ENCODE results near the gene CDKL1.

Gene CDKL1

DNA sequence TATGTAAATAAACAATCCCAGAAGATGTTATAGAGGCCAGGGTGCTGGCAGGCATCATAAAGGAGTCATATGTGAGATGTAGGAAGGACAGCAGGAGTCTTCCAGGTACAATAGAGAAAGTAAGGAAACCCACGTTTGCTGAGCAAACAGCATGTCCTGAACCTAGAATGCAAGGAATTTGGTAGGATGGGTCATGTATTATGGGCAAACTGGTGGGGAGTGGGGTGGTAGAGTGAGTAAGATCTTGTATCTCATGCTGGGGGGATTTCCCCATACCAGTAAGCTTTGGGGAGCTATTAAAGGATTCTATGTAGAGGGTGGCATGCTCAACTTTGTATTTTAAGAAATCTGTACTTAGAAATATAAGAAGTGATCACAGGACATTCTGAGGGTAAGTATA is 41.0 kb downstream of the CDKL1 start:
- DNase-seq: no peak

DNA sequence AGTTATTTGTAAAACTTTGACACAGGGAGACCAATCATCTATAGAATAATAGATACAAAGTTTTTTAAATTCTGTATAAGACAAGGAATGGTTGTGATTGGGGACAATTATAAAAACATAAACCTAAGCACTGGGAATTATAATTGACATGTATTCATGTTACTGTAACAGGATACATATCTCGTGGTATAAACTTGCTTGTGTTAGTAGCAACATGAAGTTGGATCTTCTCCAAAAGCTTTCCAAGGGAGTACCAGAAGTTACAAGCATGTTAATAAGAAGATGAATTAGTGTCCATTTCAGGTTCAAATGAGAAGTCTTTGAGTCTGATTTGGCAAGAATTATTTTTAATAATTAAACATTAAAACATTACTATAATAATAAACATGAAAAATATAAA is 42.2 kb downstream of the CDKL1 start:
- no peak for DNase-seq

DNA sequence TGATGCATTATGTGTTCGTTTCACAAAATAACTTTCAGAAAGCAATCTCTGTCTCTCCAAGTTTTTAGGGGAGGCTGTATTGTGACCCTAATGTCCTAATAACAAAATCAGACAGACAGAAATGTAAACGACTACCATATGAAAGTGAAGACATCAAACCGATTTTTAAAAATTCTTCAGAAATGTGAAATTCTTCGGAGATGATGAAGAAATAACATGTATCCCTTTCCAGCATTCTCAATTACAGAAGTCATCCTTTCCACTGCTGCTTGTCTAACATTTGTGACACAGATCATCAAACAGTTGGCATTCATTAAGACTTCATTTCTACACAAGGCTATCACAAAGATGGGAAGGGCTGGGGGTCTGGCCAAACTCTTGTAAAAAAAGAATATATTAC is 43.6 kb downstream of the CDKL1 start:
- no peak for DNase-seq

DNA sequence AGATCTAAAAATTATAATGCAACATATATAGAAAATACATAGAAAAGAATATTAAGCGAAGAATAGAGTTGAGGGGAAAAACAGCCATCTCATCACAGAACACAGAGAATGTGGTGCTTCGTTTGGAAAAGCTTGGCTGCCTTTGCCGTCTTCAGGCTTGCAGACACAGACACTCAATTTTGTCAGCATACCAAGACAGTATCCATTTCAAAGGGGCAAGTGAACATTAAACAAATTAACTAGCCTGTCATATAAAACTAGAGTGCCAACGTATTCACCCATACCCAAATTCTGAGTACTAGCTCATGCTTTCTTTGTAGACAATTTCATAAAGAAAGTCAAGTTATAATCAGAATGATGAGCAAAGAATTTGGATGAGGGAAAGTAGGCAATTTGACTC is 44.1 kb downstream of the CDKL1 start:
- no peak for DNase-seq

DNA sequence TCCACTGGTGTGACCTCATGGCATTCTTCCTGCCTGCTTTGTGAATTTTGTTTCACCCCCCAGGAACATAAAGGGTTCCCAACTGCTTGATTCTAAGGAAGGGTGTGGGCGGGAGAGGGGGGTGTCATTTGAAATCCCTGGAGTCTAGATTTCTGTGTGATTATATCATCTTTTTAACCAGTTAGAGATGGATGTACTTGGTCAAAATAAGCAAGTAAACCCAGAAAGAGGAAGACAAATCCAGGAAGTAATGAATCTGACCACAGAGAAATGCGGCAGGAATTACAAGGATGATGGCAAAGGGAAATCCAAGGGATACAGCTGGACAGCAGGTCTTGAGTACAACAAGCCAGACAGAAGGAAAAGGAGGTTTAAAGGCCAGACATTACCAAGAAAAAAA is 45.7 kb downstream of the CDKL1 start:
- peak; percentile 26 for DNase-seq

DNA sequence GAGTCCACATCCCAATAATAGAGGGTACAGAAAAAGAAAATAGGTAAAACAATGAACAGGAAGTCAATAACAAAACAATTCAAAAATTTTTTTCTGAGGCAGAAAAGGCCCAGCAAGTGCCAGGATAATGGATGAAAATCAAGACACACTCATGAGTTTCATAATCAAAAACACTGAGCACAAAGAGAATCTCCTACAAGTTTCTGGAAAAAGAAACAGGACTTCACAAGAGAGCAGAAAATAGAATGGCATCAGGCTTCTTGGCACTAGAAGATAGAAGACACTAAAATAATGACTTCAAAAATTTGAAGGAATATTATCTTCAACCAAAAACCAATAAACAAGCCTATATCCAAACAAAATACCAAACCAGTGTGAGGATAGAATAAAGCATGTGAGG is 47.7 kb downstream of the CDKL1 start:
- DNase-seq: no peak

DNA sequence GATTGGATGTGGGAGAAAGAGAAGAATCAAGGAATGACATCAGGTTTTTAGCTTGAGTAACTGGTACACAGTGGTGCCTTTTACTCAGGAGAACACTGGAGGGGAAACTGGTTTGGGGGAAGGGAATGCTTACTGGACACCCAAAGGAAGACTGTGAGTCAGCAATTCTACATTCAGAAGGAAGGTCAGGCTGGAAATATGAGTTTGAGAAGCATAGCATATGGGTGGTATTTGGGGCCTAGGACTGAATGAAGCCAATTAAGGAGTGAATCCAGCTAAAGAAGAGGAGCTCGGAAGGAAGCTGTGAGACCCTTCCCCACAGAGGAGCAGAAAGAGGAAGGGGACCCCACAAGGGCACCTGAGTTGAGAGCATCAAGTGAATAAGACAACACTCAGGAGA is 49.2 kb downstream of the CDKL1 start:
- peak; percentile 9 for DNase-seq

DNA sequence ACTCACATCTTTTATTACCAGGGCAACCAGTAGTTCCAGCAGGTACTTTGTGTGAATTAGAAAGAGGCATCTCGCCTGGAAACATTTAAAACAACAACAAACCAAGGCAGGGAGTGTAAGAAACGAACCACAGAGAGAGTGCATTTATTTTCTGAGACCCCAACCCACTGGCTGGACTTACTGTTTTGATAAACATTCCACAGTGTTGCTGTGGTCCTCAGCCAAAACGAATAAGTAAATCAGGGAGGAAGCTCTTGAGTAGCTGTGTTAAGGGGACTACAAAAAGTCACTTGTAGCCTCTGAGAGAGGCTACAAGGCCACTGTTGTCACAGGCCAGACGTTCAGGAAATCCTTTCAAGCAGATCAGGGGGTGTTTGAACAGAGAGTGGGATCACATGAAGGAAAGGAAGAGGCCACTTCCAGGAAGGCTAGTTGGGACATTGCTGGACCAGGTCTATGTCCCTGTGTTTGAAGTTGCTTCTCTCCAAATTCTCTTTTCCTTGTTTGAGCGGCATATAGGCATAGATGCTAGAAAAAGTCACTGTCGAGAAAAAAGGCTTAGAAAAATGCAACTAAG is 50.7 kb downstream of the CDKL1 start:
- no peak for DNase-seq

DNA sequence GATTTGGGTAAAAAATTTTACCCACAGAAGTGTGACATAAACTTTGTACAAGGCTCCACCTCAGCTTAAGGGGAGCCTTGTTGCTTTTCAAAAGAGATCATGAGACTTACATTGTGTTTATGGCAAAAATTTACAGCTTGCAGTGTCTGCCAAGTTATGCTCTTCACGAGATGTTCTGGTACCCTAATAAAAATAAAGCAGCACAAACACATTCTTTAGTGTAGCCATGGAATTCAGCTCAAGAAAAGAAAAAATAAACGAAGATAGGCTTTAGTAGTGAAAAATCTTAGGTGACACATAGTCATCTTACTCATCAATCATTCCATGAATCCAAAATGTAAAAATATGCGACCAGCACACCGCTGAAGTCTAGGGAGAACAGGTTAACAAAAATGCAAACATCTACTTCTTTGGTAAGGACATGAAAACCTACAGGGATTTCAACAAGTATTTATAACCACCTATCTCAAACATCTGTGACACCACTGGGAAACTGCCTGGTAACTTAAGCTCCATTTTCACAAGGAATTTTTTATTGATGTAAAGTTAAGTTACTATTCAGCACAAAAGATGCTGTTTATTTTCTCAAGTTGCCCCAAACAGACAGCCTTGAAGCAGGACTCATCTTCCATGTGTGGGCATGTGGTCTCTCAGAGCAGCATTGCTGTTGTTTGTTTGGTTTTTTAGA is 51.7 kb downstream of the CDKL1 start:
- DNase-seq: no peak

DNA sequence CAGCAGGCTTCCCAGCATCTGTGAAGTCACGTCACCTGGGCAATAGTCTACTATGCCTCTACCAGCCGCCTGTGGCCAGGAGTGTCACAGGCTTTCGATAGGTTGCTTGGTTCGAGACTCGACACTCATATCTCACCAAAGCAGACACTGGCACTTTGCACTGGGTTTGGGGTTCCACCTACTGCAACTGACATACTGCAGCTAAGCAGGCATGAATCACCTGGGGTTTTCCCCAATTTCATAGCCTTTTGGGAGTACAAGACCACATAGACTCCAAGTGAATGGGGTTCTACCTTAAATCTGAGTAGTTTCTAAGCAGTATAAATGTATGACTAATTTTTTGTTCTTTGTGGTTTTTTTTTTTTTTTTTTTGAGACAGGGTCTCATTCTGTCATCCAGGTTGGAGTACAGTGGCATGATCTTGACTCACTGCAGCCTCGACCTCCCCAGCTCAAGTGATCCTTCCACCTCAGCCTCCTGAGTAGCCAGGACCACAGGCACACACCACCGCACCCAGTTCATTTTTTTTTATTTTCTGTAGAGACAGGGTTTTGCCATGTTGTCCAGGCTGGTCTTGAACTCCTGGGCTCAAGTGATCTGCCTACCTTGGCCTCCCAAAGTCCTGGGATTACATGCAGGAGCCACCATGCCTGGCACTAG is 52.4 kb downstream of the CDKL1 start:
- peak; percentile 3 for DNase-seq

DNA sequence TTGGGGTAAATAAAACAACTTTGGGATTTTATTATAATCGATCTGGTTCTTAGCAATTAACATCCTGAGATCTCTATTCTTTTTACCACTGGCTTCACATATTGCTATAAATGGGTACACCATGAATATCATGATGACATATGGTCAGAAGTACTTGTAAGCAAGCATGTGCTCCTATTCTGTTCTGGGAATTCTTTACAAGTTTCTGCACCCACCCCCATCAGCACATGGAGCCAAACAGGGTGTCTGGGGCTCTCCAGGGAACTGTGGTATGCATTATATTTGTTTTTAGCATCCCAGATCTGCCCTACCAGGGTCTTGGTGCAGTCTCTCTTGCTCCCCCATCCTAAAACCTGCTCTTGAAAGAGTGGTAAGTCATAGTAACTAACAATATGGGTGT is 53.2 kb downstream of the CDKL1 start:
- no peak for DNase-seq

DNA sequence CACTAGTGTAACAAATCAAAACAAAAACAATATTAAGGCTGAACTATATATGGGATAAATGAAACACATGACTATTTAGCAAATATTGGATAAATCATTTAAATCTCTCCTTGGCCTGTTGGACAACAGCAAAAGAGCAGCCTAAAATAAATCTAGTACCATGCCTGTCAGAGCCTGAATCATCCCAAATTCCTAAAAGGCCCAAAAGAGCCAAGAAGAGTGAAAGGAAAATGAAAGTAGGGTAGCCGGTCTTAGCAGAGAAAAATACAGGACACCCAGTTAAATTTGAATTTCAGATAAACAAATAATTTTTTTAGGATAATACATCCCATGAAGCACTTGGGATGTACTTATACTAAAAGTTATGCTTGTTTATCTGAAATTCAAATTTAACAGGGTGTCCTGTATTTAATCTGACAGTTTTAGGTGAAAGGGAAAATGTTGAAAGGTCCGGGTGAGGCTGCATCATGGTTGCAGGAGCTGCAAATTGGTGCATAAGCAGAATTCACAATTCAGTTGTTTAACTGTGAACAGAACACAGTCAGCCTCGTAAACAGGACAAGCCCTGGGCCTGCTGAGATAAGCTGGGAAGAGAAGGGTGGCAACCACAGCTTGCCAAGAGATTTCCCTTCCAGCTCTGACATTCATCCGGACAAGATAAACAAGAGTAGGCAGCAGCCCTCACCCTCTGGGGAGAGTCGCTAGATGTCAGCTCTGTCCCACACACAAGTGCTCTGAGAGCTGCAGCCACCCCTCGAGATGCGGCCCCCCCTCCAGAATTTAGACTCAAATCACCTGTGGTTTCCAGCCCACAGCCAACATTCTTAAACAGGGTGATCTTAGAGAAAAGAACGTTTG is 54.2 kb downstream of the CDKL1 start:
- peak; percentile 21 for DNase-seq

DNA sequence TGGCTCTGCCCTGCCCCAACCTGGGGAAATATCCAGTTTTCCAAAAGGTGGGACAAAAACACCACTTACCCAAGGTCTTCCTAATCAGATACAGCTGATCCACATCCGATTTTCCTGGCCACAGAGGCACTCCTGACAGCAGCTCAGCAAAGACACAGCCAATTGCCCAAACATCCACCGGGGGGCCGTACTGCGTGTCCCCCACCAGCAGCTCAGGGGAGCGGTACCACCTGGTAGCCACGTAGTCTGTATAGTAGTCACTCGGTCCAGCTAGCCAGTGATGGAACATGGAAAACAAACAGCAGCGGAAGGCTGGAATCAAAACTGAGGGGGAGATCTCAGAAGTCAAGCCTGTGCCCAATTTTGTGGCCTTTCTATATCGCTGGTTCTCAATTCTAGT is 55.7 kb downstream of the CDKL1 start:
- no peak for DNase-seq

DNA sequence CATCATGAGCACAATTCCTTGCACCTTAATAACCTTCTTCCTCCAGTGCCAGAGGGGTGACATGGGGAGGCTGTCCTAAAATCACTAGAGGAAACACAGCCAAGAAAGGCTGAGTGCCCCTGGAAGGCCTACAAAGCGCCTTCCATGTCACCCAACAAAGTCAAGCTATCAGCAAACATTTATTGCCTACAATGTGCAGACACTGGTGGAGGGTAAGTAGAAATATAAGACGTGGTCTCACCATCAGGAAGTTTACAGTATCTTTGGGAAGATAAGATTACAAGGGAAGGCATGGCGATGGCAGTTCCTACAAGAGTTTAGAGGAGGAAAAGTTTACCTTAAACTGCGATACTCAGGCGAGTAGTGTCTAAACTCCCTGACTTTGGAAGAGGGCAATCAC is 56.6 kb downstream of the CDKL1 start:
- no peak for DNase-seq

DNA sequence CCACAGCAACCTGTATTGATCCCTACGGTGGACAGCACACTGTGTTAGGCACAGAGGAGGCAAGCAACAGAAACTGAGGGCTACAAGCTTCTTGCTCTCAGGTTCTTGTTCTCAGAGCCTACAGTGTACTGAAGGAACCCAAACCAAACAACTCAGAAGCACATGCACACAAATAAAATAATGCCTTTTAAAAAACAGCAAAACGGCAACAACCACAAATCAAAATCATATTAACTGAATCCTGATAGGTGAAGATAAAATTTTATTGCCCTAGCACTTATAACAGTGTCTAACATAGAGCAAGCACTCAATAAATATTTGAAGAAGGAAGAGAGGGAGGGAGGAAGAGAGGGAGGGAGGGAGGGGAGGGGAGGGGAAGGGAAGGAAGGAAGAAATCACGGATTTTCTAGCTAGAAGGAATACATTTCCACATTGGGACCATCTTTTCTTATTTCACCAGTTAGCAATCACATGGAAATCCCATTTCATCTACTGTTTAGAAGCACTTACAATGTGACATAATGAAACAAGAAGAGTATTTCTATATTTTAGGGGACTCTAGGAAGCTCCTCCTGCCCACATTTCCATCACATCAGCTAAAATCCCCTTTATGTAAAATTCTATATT is 57.4 kb downstream of the CDKL1 start:
- no peak for DNase-seq

DNA sequence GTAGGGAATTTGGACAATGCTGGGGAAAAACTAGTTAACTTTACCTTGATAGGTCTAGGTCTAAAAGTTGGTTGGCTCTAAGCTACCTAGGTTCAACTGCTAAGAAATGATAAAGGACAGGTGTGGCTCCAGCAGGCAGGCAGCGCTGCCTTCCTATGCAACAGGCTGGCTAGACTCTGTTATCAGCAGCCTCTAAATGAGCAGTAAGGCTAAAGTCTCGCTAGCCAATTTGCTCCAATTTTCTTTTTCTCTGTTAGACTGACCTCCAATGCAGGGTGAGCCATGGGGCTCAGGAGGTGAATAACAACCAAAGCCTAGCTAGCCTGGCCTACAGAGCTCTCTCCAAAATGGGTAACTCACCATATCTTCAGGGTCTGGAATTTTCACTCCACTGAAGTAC is 58.1 kb downstream of the CDKL1 start:
- DNase-seq: no peak

DNA sequence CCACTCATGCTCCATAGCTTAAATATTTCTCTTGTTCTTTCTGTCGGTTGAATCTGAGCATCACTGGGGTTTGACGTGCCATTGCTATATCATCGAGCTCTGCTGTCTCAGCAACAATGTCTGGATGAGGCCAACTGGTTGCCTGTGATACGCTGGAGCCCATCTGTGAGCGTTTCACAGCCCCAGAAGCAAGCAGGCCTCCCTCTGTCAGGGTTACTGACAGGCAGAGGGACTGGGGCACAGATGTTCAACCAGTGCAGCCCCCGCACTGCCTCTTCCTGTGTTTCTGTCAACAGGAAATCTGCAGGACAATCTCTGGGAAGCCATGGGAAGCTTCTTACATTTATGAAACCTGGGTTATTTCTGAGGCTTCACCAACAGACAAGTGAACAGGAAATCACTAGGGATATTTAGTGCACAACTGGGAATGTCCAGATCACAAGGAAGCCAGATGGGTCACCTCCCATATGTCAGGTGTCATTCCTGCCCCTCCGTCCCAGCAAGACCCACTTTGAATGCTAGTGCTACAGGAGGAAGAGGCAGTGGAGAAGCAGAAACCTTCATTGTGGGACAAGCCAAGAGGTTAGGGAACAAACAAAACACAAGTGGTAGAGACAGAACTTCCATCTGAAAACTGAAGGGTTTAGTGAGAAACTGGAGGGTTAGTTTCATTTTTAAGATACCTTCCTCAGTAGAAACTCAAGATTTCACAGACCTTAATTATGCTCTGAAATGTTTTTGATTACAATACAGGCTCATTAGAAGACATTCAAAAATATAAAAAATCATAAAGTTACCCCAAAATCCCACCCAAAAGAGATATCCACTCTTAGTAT is 60.5 kb downstream of the CDKL1 start:
- peak; percentile 9 for DNase-seq

DNA sequence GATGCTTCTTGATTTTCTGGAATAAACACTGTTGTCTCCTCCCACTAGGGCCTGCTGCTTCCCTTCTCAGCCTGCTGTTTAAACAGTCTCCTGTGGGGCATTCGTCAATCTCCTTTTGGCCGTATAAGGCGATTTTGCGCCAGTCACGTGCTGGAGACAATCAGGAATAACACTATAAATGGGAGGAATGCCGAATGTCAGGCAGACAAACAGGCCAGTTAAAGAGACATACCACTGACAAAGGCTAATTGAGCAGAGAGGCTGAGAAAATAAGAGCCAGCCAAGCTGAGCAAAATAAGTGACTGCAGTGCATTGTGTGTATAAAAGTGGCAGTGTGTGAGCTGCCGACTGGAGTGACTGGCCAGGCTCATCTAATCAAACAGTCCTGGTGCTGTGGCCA is 61.3 kb downstream of the CDKL1 start:
- no peak for DNase-seq

DNA sequence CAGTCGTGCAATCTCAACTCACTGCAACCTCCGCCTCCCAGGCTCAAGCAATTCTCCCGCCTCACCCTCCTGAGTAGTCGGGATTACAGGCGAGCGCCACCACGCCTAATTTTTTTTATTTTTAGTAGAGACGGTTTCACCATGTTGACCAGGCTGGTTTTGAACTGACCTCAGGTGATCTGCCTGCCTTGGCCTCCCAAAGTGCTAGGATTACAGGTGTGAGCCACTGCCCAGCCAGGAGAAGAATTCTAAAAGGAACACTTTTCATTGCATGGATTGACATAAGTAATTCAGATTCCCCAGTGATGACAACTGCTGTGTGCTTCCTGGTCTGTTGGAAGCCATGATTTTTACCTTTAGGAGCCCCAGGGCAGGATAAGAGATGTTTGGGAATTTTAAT is 62.5 kb downstream of the CDKL1 start:
- DNase-seq: no peak

DNA sequence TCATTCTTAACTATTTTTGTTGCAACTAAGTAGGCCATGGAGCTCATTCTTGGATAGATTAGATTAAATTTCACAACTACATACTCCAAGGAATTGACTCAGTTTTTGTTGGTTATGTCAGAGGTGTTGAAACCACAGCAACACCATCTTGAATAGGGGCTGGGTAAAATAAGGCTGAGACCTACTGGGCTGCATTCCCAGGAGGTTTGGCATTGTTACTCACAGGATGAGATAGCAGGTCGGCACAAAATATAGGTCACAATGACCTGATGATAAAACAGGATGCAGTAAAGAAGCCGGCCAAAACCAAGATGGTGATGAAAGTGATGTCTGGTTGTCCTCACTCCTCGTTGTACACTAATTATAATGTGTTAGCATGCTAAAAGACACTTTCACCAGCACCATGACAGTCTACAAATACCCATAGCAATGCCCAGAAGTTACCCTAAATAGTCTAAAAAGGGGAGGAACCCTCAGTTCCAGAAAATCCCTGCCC is 63.6 kb downstream of the CDKL1 start:
- DNase-seq: no peak

DNA sequence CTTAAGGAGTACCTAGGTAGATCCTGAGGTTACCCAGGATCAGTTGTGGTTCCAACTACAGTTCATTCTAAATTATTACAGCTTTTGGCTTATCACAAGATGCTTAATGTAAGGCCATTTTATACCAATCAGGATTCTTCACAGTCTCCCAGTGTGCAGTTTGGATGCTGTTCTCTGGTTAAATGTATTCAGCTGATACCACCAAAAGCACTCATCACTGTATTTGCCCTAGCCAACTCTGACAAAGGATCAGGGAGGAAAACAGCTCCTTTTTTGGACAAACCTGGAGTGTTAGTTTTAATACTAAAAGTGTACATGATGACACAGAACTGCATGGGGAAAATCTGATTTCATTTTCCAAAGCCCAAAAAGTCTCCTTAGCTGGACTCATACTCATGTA is 65.1 kb downstream of the CDKL1 start:
- no peak for DNase-seq

DNA sequence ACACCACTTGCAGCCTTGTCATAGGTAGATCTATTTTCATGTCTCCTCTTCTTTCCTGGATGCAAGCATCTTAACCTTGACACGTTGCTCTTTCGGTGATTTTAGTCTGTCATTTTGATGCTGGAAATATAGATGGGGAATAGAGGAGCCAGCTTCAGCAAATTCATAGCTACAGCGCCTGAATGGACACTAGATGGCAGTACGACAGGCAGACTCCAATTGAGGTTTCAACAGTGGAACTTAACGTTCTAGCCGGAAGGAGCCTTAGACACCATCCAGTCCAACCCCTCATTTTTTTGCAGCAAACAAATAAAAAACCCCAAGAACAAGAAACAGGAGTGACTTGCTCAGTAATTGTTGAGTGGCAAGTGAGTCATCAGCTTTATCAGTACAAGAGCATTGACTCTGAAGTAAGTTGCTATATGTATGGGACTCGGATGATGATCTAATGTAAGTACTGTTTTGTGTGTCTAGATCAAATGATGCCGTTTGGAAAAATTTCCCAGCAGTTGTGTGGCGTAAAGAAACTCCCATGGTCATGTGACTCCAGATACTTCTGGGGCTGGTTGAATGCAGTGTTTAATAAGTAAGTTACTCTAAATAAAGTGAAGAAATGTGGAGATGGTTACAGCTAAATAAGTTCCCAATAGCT is 75.5 kb downstream of the CDKL1 start:
- peak; percentile 96 for DNase-seq

All from suppressor macrophage treated with lipopolysaccharide for 4 hours (primary cell).